Mucosa of gallbladder (tissue), 1 donor: ENCODE measurements around the gene TMEM131. TPM values are rescaled to one million over a fixed set of nuclear protein-coding genes. Genes with fewer than 3 reads are reported as not detected.
"Not testable (repeated sequence)": the region's sequence is repeated elsewhere in the genome, so short reads cannot be mapped to it uniquely, and the experiment has no call there.

Experiments used
- DNase-seq: peaks from one replicate; pipeline ENCODE4 v3.0.0-alpha.2; 2020; ENCODE audit warnings: low spot score
- total RNA-seq: library from RNA; stranded (reverse); gene quantifications from one replicate; pipeline ENCODE4 v1.2.1, GENCODE V29; 2021
- donor health status: DM: no; HTN: no; CAD: no.

TMEM131 gene
- total RNA-seq, 1 donor from 2014 or later, result 52.8 TPM

DNA sequence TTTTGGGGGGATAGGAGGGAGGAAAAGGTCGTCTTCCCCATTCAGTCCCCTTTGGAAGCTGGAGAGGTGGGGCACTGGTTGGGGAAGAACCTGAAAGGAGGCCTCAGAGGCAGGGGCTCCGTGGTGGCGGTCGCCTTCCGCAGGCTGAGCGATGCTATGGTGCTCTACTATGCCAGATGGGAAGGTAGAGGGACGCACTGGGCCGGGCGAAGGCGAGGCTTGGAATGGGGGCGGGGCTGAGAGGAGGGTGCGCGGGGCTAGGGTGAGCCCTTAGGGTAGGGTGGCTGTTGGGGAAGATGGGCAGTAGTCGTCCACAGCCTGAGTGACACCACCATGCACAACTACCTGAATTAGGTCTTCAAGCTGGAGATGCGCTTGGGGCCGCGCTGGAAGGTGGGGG, 271.2 kb downstream of the TMEM131 start:
- no peak for DNase-seq

DNA sequence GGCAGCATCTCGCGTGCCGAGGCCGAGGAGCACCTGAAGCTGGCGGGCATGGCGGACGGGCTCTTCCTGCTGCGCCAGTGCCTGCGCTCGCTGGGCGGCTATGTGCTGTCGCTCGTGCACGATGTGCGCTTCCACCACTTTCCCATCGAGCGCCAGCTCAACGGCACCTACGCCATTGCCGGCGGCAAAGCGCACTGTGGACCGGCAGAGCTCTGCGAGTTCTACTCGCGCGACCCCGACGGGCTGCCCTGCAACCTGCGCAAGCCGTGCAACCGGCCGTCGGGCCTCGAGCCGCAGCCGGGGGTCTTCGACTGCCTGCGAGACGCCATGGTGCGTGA, 271.7 kb downstream of the TMEM131 start:
- no peak for DNase-seq

DNA sequence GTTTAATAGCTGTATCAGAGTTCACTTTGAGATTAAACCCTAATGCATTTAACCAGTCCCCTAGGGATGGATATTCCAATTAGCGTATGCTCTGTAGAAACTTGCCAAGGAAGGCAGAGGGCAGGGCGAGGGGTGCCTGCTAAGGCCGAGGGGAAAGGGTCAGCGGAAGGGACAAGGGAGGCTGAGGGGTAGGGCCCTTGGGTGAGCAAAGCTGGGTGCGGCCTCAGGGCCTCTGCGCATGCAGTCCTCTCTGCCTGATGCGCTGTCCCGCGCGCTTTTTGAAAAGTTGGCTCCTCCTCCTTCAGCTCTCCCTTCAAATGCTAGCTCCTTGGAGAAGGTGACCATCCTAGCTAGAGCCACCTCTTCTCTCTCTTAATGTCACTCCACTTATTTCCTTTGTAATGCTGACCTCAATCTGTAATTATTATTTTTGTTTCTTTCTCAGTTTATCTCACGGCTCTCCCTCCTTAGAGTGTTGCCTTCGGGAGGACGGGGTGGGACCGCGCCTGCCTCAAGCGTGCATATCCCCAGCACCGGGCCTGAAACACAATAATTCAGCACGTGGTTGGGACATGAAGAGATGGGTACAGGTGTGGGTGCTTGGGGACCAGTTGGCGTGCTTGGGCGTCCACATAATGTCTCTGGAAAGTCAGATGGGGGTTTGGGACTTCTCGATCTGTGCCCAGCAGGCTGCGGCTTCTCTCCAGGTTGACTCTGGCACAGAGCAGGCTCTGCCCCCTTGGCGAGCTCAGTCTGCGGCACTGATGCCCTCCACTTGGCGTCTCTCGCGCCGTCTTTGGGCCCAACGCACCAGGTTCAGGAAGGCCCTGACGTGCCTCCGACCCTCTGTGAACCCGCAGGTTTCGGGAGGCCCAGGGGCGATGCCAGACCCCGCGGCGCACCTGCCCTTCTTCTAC, 272.3 kb downstream of the TMEM131 start:
- DNase-seq, result no peak

GRCh38 chr2:97722227-97722626, 273.5 kb downstream of the TMEM131 start:
- no peak for DNase-seq

GRCh38 chr2:97720746-97721145, 275.0 kb downstream of the TMEM131 start:
- DNase-seq, result no peak

- no peak for DNase-seq
Observed at GRCh38 chr2:97719362-97720155, 276.2 kb downstream of the TMEM131 start.

GRCh38 chr2:97718942-97719341, 276.8 kb downstream of the TMEM131 start:
- no peak for DNase-seq

GRCh38 chr2:97718051-97718882, 277.5 kb downstream of the TMEM131 start:
- no peak for DNase-seq

- DNase-seq, result no peak
Observed at GRCh38 chr2:97717613-97717995, 278.1 kb downstream of the TMEM131 start.

- no peak for DNase-seq
Observed at GRCh38 chr2:97716695-97717612, 278.8 kb downstream of the TMEM131 start.

GRCh38 chr2:97715951-97716694, 279.6 kb downstream of the TMEM131 start:
- no peak for DNase-seq

GRCh38 chr2:97714950-97715652, 280.6 kb downstream of the TMEM131 start:
- DNase-seq, result no peak

GRCh38 chr2:97714084-97714949, 281.4 kb downstream of the TMEM131 start:
- DNase-seq, result no peak

DNA sequence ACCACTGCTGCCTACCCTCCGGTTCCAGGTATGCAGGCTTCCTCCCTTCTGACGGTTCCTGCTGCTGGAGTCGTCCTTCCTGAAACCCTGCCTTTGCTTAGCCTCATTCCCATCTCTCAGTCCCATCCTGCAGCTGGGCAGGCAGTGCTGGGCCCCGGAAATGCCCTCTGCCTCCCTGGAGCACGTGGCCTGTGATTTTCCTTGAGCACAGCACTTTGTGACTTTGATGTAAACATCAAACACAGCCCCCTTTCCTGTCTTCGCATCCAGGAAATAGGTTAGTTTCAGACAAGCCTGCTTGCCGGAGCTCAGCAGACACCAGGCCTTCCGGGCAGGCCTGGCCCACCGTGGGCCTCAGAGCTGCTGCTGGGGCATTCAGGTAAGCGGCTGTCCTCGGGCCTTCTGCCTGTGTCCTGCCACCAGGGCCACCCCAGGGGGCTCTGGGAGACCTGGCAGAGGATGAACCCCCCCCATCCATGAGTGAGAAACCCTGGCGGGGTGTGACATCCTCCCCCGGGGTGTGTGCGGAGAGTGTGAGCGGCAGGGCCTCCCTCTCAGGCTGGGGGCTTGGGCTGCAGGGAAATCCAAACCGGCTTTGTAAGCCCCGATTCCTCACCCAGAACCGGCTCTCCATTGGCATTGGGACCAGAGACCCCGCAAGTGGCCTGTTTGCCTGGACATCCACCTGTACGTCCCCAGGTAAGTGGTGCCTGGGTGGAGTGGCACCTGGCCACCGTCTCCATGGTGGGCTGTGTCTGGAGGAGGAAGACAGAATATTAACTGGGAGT, 282.3 kb downstream of the TMEM131 start, which contains the start of gene ZAP70:
TSS of gene ZAP70 (plus strand) at position 281 of the 788 bp plus-strand sequence. CDS start 10,461 bp downstream, outside the sequence.
- no peak for DNase-seq

DNA sequence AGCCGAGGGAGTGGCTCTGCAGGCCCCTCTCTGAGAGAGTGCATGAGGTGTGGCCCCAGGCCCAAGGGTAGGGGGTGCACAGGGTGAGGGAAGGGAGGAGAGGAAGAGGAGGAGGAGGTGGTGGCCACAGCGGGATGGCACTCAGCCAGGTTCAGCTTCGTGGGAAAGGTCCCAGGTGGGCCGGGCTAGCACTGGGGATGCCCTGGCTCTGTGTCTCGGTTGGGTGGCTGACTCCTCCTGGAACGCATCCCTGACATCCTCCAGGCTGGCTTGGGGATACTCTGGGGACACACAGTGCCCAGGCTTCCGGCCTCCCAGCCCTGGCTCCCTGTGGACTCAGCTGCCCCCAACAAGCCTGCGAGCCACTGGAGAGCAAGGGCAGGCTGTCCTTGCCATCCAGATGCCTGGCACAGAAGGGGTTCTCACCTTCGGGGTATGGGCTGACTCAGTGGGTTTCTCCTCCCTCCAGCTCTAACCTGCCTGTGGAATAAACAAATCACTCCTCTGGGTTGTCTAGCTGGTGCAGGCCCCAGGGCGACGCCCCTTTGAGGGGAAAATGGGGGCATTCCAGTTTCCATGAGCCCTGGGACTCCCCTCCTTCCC, 283.0 kb downstream of the TMEM131 start:
- no peak for DNase-seq

- DNase-seq, result not testable (repeated sequence)
Observed at GRCh38 chr2:97712175-97712574, 283.6 kb downstream of the TMEM131 start.

GRCh38 chr2:97711394-97711711, 284.4 kb downstream of the TMEM131 start:
- DNase-seq, result no peak
